GM19452 (cell line): ENCODE data around the gene PACS1.
"Not testable (repeated sequence)": the region's sequence is repeated elsewhere in the genome, so short reads cannot be mapped to it uniquely, and the experiment has no call there.

Source experiments
- ATAC-seq: cut with Tn5 transposase; IDR thresholded peaks from one replicate; pipeline ENCODE4 v1.9.1; 2021; ENCODE audit not compliant: unreplicated experiment

Gene PACS1

GRCh38 chr11:66072518-66072917 lies 2.4 kb downstream of the PACS1 start:
- no peak for ATAC-seq

DNA sequence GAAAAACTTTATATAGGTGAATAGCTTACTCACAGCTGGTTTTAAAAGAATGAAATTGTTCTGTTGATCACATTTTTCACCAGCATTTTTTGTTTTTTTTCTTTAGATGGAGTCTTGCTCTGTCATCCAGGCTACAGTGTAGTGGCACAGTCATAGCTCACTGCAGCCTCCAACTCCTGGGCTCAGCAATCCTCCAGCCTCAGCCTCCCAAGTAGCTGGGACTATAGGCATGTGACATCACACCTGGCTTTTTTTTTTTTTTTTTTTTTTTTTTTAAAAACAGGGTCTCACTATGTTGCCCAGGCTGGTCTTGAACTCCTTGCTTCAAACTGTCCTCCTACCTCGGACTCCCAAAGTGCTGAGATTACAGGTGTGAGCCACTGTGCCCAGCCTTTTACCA lies 3.6 kb downstream of the PACS1 start:
- no peak for ATAC-seq

DNA sequence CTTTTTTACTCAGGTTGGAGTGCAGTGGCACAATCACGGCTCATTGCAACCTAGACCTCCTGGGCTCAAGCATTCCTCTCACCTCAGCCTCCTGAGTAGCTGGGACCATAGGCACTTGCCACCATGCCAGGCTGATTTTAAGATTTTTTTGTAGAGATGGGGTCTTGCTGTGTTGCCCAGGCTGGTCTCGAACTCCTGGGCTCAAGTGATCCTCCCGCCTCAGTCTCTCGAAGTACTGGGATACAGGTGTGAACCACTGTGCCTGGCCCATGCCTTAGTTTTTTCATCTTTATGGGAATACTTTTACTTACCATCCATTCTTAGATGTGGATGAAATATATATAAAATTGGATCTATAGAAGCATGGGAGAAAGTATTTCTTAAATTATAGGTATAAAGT lies 5.2 kb downstream of the PACS1 start:
- ATAC-seq, result no peak

DNA sequence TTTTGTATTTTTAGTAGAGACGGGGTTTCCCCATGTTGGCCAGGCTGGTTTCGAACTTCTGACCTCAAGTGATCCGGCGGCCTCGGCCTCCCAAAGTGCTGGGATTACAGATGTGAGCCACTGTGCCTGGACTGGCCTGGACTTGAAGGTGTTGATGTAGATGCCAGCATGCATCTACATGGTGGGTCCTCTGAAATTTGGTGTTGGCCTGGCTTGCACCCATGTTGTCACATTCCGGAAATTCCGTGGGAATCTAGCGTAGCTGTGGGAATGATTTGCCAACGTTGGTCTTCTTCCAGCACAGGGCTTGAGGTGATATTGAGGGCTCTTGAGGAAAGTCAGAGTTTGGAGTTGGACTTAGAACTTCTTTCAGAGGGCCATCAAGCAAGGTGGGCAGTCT lies 6.5 kb downstream of the PACS1 start:
- no peak for ATAC-seq

GRCh38 chr11:66077927-66078326 lies 7.9 kb downstream of the PACS1 start:
- ATAC-seq, result no peak

DNA sequence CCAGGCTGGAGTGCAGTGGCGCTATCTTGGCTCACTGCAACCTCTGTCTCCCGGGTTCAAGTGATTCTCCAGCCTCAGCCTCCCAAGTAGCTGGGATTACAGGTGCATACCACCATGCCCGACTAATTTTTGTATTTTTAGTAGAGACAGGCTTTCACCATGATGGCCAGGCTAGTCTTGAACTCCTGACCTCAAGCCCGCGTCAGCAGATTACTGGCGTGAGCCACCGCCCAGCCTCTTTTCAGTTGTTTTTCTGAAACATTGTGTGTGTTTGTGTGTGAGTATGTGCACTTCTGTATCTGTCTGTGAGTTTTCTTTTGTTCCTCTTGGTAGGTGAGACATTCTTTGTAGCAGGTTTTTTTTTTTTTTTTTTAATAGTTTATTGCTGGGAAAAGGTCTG lies 8.9 kb downstream of the PACS1 start:
- ATAC-seq, result not testable (repeated sequence)

GRCh38 chr11:66080055-66080817 lies 10.2 kb downstream of the PACS1 start:
- no peak for ATAC-seq

GRCh38 chr11:66081505-66081904 lies 11.4 kb downstream of the PACS1 start:
- peak; percentile 52 for ATAC-seq

- no peak for ATAC-seq
Observed at GRCh38 chr11:66082946-66083698, 13.1 kb downstream of the PACS1 start.

GRCh38 chr11:66083767-66084166 lies 13.7 kb downstream of the PACS1 start:
- ATAC-seq, result no peak

GRCh38 chr11:66084821-66085475 lies 14.9 kb downstream of the PACS1 start:
- ATAC-seq, result no peak

DNA sequence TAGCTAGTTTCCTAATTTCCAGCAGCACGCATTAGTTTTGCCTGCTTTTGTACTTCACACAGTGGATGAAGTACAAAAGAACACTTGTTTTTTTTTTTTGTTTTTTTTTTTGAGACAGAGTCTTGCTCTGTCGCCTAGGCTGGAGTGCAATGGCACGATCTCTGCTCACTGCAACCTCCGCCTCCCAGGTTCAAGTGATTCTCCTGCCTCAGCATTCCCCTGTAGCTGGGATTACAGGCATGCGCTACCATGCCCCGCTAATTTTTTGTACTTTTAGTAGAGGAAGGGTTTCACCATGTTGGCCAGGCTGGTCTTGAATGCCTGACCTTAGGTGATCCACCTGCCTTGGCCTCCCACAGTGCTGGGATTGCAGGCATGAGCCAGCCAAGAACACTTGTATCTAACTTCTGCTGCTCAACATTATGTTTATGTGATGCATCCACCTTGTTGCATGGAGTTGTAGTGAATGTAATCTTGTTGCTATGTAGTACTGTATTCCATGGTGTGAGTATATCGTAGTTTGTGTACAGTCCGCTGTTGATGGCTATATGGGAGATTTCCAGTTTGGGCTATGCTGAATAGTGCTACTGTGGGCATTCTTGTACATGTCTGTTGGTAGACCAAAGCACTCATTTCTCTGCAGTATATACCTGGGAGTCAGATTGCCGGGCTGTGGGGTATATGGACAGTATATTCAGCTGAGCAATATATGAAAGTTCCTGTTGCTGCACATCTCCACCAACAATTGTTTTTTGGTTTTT lies 17.3 kb downstream of the PACS1 start:
- no peak for ATAC-seq

DNA sequence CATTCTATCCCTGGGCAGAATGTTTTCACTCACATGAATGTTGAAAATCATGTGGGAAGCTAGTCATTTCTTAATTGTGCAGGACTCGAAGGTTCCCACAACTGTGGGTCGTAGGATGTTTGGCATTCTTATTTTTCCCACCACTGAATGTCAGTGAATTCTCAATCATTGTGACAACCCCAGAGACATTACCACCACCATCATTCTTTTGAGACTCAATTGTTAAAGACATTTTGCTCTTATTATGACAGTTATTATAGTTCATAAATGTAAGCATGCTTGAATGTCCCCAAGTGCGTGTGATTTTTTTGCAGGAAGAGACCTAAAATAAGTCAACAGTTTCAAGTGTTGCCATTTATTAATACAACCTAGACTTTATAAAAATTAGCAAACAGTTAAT lies 19.0 kb downstream of the PACS1 start:
- no peak for ATAC-seq

DNA sequence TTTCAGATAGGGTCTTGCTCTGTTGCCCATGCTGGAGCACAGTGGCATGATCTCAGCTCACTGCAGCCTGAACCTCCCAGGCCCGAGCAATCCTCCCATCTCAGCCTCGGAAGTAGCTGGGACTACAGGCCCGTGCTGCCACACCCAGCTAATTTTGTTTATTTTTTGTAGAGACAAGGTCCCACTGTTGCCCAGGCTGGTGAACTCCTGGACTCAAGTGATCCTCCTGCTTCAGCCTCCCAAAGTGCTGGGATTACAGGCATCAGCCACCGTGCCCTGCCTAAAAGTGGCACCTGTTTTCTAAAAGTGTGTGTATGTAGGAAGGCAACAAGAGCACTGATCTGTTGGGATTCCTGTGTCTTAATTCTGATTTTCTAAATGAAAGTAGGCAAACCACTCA lies 20.2 kb downstream of the PACS1 start:
- no peak for ATAC-seq

GRCh38 chr11:66092125-66092524 lies 22.1 kb downstream of the PACS1 start:
- not testable (repeated sequence) for ATAC-seq

- ATAC-seq, result not testable (repeated sequence)
Observed at GRCh38 chr11:66099746-66100145, 29.7 kb downstream of the PACS1 start.

DNA sequence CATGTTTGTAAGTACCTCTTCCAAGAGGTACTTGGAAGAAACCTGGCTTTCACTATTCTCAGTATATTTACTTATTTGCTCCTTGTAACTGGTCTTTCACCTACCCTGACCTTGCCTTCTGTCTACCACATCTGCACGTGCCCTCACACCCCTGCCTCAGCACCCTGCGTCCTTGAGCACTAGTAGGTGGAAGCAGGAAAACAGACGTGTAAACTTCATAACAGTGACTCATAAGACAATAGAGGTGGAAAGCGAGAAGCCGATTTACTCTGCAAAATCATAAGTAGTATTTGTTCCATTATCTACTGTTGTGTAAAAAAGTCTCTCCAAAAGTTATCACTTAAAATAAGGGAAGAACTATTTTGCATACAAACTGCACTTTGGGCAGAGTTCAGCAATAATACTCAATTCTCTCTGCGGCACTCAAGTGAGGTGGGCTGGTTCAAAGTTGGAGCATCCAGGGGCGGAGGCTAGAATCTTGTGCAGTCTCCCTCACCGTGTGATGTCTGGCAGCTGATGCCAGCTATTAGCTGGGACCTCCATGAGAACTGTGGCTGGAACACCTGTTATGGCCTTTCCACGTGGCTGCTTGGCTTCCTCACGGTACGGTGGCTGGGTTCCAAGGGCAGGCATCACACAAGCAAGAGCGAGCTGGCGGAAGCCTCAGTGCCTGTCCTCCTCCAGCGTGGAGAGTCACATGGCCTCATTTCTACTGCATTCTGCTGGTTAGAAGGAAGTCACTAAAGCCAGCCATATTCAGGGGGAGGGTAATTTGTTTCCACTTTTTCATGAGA lies 30.4 kb downstream of the PACS1 start:
- ATAC-seq, result no peak

- no peak for ATAC-seq
Observed at GRCh38 chr11:66101066-66101464, 31.0 kb downstream of the PACS1 start.

GRCh38 chr11:66104057-66104638 lies 34.1 kb downstream of the PACS1 start:
- ATAC-seq, result no peak
